Muscle layer of duodenum (tissue), 2 donors: ENCODE measurements around the gene TYSND1.
"Not testable (repeated sequence)": the region's sequence is repeated elsewhere in the genome, so short reads cannot be mapped to it uniquely, and the experiment has no call there.

ENCODE experiments used
- H3K27ac ChIP-seq: one replicate; pipeline ENCODE4 v1.7.0; 2013; ENCODE audit warnings: mild to moderate bottlenecking, low read length
- H3K27me3 ChIP-seq: one replicate; pipeline ENCODE4 v1.7.0; 2013; ENCODE audit warnings: low read depth, mild to moderate bottlenecking, control low read depth, low read length
- H3K36me3 ChIP-seq, 2 donors: one replicate each; pipeline ENCODE4 v1.7.0; 2013; ENCODE audit warnings: low read length in 2 of 2, control low read depth in 1 of 2, mild to moderate bottlenecking in 1 of 2; ENCODE audit not compliant: insufficient read depth in 2 of 2, control insufficient read depth in 1 of 2
- H3K4me1 ChIP-seq, 2 donors: one replicate each; pipeline ENCODE4 v1.7.0; 2013; ENCODE audit warnings: low read length in 2 of 2, mild to moderate bottlenecking in 2 of 2, control low read depth in 1 of 2, moderate library complexity in 1 of 2; ENCODE audit not compliant: insufficient read depth in 2 of 2, control insufficient read depth in 1 of 2
- H3K4me3 ChIP-seq, 2 donors: one replicate each; pipeline ENCODE4 v1.7.0; 2013; ENCODE audit warnings: low read length in 2 of 2, low read depth in 1 of 2, mild to moderate bottlenecking in 1 of 2
- H3K9me3 ChIP-seq, 2 donors: one replicate each; pipeline ENCODE4 v1.7.0; 2013; ENCODE audit warnings: low read length in 2 of 2, control low read depth in 1 of 2, mild to moderate bottlenecking in 1 of 2; ENCODE audit not compliant: control insufficient read depth in 1 of 2
- donor health status: healthy.

The TYSND1 gene

DNA sequence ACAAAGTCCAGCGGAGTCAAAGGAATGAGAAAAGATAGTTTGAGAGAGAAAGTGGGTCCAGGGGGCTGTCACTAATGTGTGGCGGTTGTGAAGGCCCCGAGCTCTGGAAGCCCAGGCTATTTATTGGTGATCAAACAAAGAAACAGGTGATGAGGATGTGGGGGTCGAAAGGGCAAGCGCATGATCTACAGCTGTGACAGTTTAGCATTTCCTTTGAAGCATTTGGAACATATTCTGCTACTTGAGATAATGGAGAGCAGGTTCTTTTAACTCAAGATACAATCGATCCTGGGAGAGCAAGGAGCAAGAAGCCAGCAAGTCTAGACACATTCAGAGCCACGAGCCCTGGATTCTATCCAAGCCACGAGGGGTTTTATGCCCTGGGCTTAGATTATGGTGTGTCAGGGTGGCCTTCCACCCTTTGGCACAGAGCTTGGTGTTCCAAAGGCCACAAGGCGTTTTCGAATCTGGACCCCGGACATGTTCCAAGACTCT is 45.4 kb downstream of the TYSND1 start:
- H3K27ac ChIP-seq, H3K4me3 ChIP-seq, H3K9me3 ChIP-seq, H3K27me3 ChIP-seq, H3K4me1 ChIP-seq: not testable (repeated sequence)
- peaks cover 14 to 56% of the 10 kb centered on the region in 2 donors for H3K36me3 ChIP-seq

DNA sequence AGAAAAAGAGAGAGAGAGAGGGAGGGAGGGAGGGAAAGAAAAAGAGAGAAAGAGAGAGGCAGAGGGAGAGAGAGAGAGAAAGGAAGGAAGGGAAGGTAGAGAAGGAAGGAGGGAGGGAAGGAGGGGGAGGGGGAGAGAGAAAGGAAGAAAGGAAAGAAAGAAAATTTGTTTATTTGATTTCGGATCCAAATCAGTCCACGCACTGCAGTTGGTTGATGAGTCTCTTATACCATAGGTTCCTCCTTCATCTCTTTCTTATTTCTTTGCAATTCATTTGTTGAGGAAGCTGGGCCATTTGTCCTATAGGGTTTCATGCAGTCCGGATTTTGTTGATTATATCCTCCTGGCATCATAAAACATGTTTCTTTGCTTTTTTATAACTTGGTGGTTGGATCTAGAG is 48.2 kb downstream of the TYSND1 start:
- no peak overlapping the region for H3K27ac ChIP-seq
- H3K4me3 ChIP-seq, result no peak overlapping the region
- H3K4me1 ChIP-seq, result no peaks in the 10 kb centered on the region
- no peaks in the 10 kb centered on the region for H3K27me3 ChIP-seq
- H3K36me3 ChIP-seq, result peaks cover 30 to 77% of the 10 kb centered on the region in 2 donors
- no peaks in the 10 kb centered on the region for H3K9me3 ChIP-seq

DNA sequence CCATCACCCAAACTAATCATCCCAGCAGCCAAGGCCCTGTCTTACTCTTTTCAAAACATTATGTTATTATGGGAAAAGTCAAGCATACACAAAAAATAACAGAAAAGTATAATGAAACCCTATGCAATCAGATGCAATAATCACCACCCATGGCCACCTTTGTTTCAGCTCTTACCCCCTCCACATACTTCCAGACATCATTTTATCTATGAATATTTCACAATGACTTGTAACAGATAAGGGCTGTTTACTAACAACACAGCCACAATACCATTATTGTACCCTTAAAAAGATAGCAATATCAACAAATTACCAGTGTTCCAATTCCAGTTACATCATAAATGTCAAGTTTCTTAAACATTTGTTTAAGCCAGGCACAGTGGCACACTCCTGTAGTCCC is 49.0 kb downstream of the TYSND1 start:
- Histone ChIP-seq H3K27me3 (no peaks in the 10 kb centered on the region), H3K36me3 (peaks cover 30 to 85% of the 10 kb centered on the region in 2 donors), H3K27ac (no peak overlapping the region), H3K4me3 (no peak overlapping the region), H3K4me1 (no peaks in the 10 kb centered on the region), H3K9me3 (no peaks in the 10 kb centered on the region)

DNA sequence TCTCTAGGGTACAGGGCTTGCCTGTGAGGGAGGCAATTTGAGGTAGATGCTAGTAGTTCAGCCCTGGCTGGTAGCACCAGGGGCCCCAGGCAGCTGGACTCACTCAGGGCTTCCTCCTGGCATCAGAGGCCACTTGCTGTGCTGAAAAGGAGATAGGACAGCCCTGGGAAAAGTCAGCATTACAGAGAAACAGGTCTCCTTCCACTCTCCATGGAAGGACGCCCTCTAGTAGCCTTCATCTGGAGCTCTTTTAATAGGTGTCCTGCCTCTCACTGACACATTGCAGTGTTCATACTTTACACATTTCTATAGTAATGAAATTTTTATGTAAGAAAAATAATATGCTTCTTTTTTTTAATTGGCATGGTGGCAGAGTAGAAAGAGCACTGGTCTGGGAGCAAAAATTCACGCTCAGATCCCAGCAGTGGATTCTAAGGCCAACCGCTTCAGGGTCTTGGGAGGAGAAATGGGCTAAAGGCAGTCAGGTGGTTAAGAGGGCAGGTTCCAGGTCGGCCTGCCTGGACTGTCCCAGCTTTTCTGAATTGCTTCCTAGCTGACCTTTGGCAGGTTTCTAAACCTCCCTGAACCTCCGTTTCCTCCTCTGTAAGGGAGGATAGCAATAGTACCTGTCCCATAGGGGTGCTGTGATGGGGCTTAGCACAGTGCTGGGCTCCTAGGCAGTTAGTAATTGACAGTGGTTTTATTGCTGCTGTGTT is 49.6 kb downstream of the TYSND1 start:
- Histone ChIP-seq H3K36me3 (peaks cover 31 to 88% of the 10 kb centered on the region in 2 donors), H3K27ac (no peak overlapping the region), H3K4me3 (no peak overlapping the region), H3K27me3 (no peaks in the 10 kb centered on the region), H3K4me1 (no peaks in the 10 kb centered on the region), H3K9me3 (no peaks in the 10 kb centered on the region)

DNA sequence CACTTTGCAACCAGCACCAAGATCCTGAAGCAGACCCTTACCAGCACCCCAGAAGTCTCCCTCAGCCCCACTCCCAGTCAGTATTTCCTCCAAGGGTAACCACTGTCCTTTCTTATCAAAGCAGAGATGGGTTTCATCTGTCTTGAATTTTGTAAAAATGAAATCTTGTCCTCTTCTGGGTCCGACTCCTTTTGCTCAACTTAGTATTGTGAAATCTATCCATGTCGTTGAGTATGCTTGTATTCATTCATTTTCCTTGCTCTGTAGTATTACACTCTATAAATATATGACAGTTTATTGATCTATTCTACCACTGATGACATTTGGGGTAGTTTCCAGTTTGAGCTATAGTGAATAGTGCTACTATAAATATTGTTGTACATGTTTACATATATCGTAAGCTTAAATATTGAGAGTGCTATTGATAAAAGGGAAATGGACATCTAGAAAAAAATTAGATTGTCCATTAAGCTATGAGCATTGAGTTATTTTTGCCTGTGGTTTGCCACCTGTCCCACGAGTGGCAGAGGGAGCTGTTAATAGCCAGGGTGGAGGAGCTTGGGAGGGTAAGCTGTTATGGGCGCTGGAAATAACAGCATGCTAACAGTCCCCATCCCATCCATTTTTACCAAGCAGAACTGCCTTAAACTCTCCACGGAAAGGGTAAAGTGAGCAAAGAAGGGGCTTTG is 50.3 kb downstream of the TYSND1 start:
- peaks cover 34 to 84% of the 10 kb centered on the region in 2 donors for H3K36me3 ChIP-seq
- no peaks in the 10 kb centered on the region for H3K9me3 ChIP-seq
- no peaks in the 10 kb centered on the region for H3K4me1 ChIP-seq
- H3K27ac ChIP-seq, result no peak overlapping the region
- no peak overlapping the region for H3K4me3 ChIP-seq
- H3K27me3 ChIP-seq, result no peaks in the 10 kb centered on the region

DNA sequence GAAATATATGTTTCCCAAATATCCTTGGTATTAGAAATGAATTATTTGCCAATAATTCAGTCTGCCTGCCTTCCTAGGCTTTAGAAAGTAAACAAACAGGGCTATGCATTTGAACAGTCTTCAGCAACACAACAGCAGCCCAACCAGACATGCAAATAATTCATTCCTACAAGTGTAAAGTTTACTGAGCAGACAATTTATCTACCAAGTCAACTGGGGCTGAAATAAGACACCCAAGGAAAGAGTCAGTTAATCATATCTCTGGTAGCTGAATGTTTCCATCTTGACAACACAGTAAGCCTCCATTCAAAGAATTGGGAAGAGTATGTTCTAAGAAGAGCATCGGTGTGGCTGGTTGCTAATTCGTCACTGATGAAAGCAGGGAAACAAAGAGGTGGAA is 52.2 kb downstream of the TYSND1 start:
- Histone ChIP-seq H3K36me3 (peaks cover 30 to 74% of the 10 kb centered on the region in 2 donors), H3K4me1 (no peaks in the 10 kb centered on the region), H3K4me3 (no peak overlapping the region), H3K27ac (no peak overlapping the region), H3K27me3 (no peaks in the 10 kb centered on the region), H3K9me3 (no peaks in the 10 kb centered on the region)

DNA sequence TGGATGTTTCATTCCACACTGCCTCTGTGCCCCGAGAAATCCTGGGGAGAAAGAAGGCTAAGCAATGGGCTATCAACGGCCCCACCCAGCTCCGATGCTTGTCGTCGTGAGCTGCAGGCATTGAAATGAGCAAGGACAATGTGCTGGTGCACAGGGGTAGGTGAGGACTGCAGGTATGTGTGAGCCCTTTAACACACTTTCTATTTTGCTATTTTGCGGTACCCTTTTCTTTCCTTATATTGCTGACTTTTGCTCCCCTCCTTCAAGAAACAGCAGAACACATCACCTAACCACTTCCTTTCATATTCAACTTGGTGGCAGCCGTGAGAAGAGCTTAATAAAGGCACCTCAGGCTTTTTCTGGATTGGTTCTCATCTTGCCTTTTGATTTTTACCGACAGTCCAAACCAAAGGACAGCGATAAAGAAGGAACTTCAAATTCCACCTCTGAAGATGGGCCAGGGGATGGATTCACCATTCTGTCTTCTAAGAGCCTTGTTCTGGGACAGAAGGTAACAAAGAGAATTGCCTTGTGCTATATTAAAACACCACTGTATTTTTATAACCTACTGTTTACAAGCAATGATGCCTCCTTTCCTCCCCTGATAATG is 53.1 kb downstream of the TYSND1 start:
- H3K27ac ChIP-seq, result no peak overlapping the region
- H3K36me3 ChIP-seq, result peaks cover 27 to 67% of the 10 kb centered on the region in 2 donors
- H3K4me3 ChIP-seq, result no peak overlapping the region
- H3K9me3 ChIP-seq, result no peaks in the 10 kb centered on the region
- no peaks in the 10 kb centered on the region for H3K4me1 ChIP-seq
- no peaks in the 10 kb centered on the region for H3K27me3 ChIP-seq

DNA sequence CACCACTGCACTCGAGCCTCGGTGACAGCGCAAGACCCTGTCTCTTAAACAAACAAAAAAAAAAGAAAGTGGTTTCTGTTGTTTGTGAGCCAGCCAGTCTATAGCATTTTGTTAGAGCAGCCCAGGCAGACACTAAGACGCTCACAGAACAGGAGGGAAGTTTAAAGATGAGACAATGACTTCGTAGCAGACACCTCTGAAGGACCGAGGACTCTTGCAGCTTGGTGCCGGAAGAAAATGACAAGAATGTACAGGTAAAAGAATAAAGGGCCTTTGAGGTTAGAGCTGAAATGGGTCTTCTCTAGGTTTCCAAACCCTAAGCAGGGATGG is 54.1 kb downstream of the TYSND1 start:
- Histone ChIP-seq H3K4me3 (no peak overlapping the region), H3K27me3 (no peaks in the 10 kb centered on the region), H3K9me3 (no peaks in the 10 kb centered on the region)

DNA sequence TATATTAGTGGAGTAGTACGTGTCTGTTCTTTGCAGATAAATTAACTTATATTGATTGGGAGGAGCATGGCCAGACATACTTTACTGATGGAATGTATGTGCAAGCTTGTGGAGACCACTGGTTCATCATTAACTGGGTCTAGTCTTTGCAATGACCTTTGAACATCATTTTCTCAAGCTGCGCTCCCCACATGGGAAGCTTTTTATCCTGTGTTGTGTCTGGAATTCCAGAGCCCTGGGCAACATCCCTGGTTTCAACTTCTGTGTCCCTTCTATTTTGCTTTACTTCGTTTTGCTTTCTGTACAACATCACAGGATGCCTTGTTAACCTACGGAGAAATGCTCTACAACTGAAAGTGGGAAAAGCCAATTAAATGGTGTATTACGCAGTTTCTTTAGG is 55.5 kb downstream of the TYSND1 start:
- no peaks in the 10 kb centered on the region for H3K9me3 ChIP-seq
- H3K27me3 ChIP-seq, result no peaks in the 10 kb centered on the region
- H3K27ac ChIP-seq, result no peak overlapping the region
- no peaks in the 10 kb centered on the region for H3K4me1 ChIP-seq
- H3K36me3 ChIP-seq, result peaks cover 18 to 49% of the 10 kb centered on the region in 2 donors
- no peak overlapping the region for H3K4me3 ChIP-seq

More for the DNA sequence above, 54.1 kb downstream of the TYSND1 start:
- Histone ChIP-seq H3K36me3 (peaks cover 25 to 62% of the 10 kb centered on the region in 2 donors), H3K4me1 (no peaks in the 10 kb centered on the region), H3K27ac (no peak overlapping the region)

DNA sequence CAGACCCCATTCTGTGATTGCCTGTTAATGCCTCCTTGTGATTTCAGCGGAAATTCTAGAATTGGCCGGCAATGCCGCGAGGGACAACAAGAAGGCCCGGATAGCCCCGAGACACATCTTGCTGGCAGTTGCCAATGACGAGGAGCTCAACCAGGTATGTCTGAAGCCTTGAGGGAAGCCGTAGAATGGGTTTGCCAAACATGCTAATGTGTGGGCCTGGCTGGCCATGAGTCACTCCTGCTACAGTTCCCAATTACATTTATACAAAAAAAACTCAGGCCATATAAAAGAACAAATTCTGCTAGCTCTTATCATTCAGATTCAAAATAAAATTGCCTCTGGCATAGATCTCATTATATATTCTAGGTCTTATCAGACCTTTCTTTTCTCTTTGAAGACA is 56.5 kb downstream of the TYSND1 start:
- Histone ChIP-seq H3K4me1 (no peaks in the 10 kb centered on the region), H3K36me3 (peaks cover 17 to 41% of the 10 kb centered on the region in 2 donors), H3K9me3 (no peaks in the 10 kb centered on the region), H3K27ac (no peak overlapping the region), H3K27me3 (no peaks in the 10 kb centered on the region), H3K4me3 (no peak overlapping the region)

DNA sequence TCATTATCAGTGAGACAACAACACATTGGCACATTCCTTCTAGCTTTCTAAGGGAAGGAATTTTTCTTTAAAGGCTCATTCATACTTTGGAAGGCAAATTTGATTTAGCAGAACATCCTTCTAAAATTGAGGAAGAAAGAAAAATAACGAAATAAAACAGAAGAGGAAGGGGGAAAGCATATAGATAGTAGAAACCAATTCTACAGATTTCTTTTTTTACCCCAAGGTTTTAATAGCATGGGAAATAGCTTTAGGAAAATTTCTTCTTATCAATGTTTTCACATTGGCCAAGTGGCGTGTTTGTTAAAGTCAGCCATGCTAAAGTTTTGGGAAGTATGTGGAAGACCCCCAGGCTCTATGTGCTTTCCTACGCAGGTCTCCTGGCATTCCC is 58.2 kb downstream of the TYSND1 start:
- peaks cover 3 to 25% of the 10 kb centered on the region in 2 donors for H3K36me3 ChIP-seq
- H3K27me3 ChIP-seq, result no peaks in the 10 kb centered on the region
- H3K9me3 ChIP-seq, result no peaks in the 10 kb centered on the region
- no peak overlapping the region for H3K4me3 ChIP-seq
- H3K27ac ChIP-seq, result no peak overlapping the region
- no peaks in the 10 kb centered on the region for H3K4me1 ChIP-seq
